GM21576 (cell line): Measurements from ENCODE around the gene SDCCAG8.
A peak's percentile ranks its signal among the peaks of the same experiment; 100 is the strongest.
"Not testable (repeated sequence)": the region's sequence is repeated elsewhere in the genome, so short reads cannot be mapped to it uniquely, and the experiment has no call there.

Experiments used
- ATAC-seq: cut with Tn5 transposase; IDR thresholded peaks from one replicate; pipeline ENCODE4 v1.9.1; 2021; ENCODE audit warnings: mild to moderate bottlenecking, moderate library complexity; ENCODE audit not compliant: unreplicated experiment

The SDCCAG8 gene

DNA sequence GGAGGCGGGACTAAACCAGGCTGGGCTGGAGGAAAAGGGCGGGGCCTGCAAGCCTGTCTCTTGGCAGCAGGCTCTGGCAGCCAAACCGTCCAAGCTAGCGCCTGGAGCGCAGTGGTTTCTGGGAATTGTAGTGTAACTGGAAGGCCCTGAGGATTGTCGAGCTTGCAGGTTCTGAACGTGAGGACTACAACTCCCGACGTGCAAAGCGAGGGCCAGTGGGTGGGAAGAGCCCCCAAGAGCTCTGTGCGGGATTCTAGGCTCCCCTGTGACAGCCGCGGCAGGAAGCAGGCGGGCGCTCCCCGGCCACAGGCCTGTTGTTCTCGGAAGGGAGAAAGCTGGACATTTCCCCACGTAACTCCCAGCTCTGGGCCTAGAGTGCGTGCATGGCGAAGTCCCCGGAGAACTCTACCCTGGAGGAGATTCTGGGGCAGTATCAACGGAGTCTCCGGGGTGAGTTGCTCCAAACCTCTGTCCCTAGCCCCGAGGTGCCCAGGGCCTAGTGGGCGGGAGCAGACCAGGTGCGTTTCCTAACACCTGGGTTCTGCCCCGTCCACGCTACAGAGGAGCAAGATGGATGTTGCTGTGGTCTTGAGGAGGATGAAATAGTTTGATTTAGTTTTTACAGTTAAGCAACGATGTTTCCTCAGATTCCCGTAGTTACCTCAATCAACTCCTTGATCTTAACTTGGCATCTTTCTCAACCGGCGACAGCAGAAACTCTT lies at the start of gene SDCCAG8:
Gene SDCCAG8 (plus strand): TSS at position 251 of the 722 bp plus-strand sequence. CDS start 133 bp downstream, at position 384.
- peak; percentile 76 for ATAC-seq

DNA sequence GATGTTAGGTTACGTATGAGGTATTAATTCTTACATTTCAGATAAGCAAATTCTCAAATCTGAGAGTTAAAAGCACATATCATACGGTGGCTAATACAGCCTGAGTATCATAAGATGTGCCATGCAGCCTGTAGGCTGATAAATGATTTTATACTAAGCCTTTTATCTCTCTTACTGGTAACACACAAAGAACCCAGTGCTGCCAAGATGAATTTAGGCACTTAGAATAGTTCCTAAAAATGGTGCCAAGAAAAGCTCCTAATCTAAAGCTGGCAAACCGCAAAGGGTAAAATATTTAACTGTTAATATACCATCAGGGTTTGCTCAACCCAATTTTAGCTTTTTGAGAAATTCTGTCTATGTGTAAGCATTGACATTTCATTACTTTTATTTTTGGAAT lies 43.9 kb upstream of the SDCCAG8 start:
- not testable (repeated sequence) for ATAC-seq

DNA sequence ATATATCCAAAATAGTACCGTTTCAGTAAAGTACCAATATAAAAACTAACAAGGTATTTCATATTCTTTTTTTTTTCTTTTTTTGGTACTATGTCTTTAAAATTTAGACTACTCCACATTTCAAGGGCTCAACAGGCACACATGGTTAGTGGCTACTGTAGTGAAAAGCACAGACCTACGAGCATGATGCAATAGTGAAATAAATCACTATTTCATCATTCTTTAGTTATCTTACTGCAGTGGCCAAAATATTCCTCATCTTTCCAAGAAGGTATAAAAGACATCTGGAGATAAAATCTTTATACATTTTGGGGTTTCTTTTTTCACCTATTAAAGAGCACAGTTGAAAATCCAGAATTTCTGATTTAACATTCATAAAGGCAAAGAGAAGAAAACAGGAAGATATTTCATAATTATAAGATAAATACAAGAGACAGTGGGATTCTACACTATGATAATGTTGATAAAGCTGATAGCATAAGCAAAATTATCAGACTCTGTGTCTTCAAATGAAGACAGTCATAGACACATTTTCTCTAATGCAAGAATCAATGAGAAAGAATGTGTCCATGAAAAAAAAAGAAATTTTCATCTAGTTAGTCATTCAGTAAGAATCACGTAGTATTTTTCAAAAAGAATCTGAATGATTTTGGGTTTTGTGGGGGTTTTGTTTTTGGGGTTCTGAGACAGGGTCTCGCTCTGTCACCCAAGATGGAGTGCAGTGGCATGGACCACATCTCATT lies 42.6 kb upstream of the SDCCAG8 start:
- ATAC-seq = no peak

DNA sequence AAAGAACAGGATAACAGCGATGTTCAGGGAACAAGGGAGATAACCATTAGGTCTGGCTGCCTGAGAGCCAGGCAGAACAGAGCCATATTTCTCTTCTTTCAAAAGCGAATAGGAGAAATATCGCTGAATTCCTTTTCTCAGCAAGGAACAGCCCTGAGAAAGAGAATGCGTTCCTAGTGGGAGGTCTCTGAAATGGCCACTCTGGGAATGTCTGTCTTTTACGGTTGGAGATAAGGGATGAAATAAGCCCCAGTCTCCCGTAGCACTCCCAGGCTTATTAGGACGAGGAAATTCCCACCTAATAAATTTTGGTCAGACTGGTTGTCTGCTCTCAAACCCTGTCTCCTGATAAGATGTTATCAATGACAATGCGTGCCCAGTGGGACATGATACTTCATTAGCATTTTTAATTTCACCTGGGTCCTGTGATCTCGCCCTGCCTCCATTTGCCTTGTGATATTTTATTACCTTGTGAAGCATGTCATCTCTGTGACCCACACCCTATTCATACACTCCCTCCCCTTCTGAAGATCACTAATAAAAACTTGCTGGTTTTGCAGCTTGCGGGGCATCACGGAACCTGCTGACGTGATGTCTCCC lies 40.5 kb upstream of the SDCCAG8 start:
- not testable (repeated sequence) for ATAC-seq

DNA sequence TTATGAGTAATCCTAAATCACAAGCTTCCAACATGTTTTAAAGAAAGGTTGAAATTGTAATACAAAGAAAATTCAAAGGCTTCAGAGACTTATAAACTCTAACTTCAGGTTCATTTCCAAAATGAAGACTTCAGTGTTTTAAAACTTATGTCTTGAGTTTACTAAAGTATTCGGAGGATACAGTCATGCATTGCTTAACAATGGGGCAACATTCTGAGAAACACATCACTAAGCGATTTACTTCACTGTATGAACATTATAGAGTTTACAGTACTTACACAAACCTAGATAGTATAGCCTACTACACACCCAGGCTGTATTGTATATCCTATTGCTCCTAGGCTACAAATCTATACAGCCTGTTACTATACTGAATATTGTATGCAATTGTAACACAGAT lies 39.1 kb upstream of the SDCCAG8 start:
- ATAC-seq = no peak

DNA sequence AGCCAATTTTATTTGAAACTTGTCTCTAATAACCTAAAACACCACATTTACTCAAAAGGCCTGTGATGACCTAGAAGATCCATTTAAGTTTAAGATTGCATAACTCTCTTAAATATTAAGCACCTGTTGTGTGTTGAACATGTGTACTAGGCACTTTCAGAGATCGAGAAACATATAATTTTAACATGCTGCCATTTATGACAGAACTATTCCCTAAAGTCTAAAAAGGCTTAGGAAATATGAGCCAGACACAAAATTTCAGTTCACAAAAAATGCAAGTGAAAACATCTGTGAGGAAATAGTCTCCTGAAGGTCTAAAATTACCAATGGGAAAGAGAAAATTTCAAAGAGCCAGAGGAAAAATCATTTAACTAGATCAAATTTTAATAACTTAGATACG lies 38.5 kb upstream of the SDCCAG8 start:
- ATAC-seq = no peak

DNA sequence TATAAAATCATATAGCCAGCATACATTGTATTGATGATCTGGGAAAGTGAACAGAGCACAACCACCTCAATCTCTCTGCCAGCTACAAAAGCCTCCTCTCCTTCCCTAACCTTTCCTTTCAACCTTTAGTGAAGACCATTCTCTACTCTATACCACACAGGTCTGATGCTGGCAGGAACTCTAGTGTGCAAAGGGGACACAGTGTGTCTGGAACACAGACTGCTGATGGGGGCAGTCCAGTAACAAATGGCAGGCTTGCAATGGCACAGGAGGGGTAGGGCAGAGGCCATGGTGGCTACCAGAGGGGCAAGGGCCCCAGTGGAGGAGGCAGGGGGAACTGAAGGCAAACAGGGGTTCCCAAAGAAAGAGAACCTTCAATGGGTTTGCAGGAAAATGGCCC lies 37.8 kb upstream of the SDCCAG8 start:
- ATAC-seq = no peak

DNA sequence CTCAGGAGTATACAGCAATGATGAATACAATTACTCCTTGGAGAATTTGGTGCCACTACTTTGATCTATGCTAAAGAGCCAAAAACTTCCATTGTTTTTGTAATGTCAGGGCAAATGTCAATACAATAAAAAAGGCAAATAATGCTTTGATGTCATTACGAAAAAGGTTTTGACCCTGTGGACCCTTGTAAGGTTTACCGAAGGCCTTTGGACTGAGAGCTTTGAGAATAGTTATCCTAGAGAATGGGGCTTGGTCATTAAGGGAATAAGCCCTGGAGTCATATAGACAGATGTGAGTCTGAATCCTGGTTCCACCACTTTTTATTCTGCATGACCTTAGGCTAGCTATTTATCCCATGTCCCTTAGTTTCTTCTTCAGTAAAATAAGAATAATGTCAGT lies 28.2 kb upstream of the SDCCAG8 start:
- ATAC-seq = no peak

DNA sequence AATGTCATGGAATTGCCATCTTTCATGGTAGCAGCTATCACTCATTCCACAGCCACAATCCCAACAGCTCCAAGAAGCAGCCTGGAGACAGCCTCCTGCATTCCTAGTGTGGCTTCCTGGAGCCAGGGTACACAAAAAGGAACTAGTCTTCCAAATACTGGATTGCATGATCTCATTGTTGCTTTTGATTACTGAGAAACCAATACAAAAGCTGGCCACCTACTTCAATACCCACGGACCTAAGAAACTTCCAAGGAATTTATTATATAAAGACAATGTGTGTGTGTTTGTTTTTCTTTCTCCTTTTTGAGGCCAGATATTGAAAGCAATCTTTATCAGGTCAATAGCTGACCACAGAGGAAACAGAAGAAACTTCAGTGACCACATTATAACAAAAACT lies 26.3 kb upstream of the SDCCAG8 start:
- no peak for ATAC-seq

DNA sequence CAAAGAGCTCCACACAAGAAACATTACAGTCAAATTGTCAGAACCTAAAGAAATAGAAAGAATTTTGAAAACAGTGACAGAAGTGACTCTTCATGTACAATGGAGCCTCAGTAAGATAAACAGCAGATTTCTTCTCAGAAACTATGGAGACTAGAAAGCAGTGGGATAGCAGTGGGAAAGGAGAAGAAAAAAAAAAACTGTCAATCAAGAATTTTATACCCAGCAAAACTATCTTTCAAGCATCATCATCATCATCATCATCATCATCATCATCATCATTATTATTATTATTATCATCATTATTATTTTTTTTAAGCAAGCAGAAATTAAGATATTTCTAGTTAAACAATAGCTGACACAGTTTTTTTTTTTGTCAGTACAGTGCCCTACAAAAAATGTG lies 24.9 kb upstream of the SDCCAG8 start:
- no peak for ATAC-seq

DNA sequence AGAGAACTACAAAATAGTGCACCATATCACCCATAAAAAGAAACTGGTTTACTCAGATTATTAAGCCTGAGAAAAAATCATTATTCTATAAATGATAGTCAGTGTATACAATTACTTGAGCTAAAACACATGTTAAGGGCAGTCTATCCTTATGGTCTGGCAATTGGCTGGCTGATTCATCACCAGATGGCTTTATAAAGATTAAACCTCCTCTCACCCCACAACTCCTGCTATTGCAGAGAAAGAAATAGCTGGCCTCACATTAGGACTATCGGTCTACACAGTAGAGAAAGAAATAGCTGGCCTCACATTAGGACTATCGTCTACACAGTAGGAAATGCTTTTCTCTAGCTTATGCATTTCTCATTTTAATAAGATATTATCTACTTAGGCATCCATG lies 21.9 kb upstream of the SDCCAG8 start:
- ATAC-seq = no peak

DNA sequence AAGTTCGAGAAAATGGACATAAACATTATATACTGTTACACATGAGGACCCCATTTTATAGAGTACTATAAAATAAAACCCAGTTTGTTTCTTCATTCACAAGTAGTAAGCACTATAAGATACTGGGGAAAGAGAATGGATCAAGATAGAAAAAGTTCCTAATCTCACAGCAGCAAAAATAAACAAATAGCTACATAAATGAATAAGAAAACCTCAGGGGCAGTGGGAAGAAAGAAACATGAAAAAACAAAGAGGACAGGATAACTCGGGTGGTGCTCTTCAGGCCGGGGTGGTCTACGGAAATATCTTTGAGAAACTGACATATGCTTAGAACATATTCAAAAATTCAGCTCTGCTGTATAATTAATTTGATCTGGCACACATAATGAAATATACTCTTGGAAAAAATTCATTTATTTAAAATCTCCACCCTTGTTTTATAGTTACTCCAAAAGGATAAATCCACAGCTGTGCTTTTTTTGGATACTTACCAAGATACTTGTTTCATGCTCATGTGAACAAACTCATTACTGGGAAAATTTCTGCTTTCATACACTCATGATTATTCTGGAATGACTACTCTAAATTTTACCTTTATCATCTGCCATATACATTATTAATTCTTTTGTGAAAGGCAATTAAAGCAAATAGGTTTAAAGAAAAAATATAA lies 20.7 kb upstream of the SDCCAG8 start:
- ATAC-seq = no peak

DNA sequence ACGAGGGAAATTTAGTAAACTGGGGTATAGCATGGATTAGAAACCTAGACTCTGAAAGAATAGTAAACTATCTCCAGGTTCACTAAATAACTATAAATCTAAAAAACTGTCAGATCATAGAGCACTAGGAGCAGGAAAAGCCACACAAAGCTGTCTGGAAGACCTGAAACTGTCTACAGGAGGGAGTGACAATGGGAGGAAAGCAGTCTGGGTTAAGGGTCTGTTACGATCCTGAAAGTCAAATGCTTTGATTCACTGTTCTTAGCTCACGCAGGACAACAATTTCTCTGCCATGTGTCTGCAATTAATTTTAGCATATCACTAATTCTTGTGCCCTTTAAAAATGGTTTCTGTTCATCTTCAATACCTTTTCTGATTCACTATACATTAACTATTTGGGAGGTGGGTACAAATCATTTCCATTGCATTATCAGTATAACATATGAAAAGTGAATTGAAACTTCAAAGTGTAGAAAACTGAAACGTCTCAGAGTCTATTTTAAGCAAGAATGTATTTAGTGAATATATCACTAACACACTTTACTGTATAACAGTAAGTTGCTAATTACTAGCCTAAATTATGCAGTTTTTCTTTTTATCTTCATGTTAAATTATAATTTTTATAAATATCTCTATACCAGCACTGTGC lies 19.1 kb upstream of the SDCCAG8 start:
- ATAC-seq = peak; percentile 88

DNA sequence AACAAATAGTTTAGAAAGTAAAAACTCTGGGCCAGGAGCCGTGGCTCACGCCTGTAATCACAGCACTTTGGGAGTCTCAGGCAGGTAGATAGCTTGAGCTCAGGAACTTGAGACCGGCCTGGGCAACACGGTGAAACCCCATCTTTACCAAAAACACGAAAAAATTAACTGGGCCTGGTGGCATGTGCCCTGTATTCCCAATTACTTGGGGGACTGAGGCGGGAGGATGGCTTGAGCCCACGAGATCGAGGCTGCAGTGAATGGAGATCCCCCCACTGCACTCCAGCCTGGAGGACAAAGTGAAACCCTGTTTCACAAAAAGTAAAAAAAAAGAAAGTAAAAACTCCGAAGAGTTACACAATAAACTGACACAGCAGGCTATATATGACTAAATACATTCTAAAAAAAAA lies 11.4 kb upstream of the SDCCAG8 start:
- ATAC-seq = no peak

DNA sequence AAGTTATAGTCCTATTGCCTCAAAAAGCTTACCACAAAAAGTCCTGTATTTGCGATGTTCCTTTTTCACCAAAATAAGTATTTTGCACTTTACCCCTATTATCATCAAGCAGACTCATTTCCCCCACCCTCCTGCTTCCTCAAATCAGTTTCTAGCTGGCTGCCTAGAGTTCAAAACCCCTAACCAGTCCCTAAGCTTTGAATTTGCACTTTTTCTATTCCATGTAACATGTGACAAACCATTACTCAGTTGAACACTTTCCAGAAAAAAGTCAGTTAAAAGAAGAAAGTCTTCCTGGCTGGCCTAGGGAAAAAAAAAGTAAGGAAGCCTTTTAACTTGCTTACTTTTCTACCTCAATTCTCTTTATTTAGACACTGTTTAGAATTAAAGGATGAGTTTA lies 8.9 kb upstream of the SDCCAG8 start:
- ATAC-seq = no peak

DNA sequence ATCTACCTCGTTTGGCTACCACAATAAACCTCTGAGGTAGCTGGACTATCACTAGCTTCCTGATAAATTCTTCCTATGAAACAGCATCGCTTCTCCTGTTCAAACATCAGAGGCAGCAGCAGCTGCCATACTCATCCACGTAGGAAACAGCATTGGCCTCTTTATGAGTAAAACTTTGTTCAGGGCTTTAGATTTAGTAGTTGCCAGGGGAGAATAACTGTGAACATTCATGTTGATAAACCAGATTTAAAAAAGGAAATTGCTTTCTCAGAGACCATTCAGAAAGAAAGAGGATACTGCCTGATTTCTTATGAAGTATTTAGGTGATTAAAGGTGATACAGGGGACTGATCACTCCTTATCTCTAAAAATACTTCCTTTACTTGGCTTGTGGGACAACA lies 7.9 kb upstream of the SDCCAG8 start:
- ATAC-seq = no peak

DNA sequence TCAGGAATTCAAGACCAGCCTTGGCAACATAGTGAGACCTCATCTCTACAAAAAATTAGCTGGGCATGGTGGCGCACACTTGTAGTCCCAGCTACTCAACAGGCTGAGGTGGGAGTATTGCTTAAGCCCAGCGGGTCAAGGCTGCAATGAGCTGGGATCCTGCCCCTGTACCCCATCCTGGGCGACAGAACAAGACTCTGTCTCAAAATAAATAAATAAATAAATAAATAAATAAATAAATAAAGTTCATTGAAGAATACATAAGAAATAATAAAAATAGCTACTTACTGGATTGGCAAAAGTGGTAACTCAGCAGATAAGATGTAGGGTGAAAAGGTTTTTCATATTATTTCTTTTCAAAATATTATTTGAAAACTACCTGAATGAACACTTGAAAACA lies 6.6 kb upstream of the SDCCAG8 start:
- ATAC-seq = no peak

DNA sequence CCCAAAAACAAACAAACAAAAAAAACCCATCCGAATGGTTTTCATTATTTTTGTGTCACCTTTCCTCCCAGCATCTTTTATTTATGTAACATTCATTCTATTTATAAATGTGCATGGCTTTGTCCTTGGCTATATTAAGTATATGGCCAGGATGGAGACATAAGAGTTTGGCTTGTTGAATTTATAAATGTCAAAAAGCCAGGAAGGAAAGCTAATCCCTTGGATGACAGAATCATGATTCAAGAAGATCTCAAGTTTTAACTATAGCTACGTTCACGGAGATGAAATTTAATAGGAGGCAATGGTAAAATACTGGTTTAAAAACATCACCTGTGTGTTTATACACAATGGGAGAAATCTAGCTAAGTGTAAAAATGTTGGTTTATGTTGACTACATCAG lies 5.7 kb upstream of the SDCCAG8 start:
- no peak for ATAC-seq

DNA sequence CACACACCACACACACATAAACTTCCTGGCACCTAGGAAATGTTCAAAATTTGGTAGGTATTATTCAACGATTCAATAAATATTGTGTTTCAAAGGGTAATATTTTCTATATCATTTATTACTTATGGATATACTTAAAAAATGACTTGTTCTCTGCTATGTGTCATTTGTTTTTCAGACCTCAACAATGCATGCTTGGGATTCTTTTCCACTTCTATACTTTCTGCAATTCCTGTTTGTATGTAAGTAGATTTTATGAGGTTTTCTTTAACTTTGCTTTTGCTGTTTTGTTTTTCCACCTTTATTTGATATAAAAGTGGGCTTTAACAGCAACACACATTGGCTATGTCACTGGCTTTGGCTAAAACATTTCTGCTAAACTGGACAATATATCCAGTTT lies 4.3 kb upstream of the SDCCAG8 start:
- no peak for ATAC-seq

DNA sequence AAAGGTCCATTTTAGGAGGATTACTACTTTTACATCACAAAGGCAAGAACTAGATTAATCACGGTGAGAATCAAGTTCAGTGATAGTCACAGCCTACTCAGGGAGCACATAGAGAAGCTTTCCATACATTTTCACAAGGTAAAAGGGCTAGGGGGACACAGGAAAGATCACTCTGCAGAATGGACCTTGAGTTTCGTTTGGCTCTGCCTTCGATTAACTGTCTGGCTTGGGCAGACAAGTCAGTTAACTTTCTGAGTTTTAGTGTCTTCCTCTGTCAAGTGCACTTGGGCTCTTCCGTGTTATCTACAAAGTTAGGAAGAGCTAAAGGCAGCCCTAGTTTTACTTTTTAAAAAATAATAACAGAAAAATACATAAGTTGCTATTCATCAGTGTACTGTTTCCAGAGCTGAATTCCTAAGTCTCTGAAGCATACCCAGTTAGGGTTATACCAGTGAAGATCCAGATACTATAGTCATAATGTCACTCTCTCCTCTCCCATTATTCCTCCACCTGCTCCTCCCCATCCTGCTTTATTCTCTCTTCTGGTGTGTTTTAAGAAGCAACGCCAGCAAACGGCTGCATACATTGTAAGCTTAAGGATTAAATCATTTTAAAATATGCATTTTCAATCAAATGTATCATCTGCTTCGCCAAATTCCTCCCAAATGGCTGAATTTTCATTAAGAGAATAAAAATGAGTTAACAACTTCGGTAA lies 2.5 kb upstream of the SDCCAG8 start:
- ATAC-seq = no peak

DNA sequence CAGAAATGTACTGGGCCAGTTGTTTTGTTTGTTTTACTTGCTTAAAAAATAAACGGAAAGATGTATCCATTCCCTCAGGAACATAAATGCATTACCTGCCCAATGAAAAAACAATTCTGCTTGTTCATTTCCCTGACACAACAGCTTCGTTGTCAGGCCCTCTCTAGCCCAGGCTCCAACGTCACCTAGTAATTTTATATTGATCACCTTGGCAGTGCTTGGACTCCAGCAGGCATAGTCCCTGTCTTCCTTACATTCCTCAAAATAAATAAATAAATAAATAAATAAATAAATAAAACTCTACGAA lies 2.0 kb upstream of the SDCCAG8 start:
- no peak for ATAC-seq
